CD4-positive, alpha-beta T cell treated with Interleukin-6 for 4 hours (primary cell): ENCODE results near the gene TRPM2.
"Not testable (repeated sequence)": the region's sequence is repeated elsewhere in the genome, so short reads cannot be mapped to it uniquely, and the experiment has no call there.

Experiments
- DNase-seq: peaks from one replicate; pipeline ENCODE4 v3.0.0-alpha.2; 2020; ENCODE audit warnings: mixed read lengths

The TRPM2 gene

GRCh38 chr21:44399955-44400790 is 46.8 kb downstream of the TRPM2 start:
- no peak for DNase-seq

- no peak for DNase-seq
Measured at GRCh38 chr21:44400791-44401385, 47.5 kb downstream of the TRPM2 start.

- no peak for DNase-seq
Measured at GRCh38 chr21:44401386-44402160, 48.2 kb downstream of the TRPM2 start.

GRCh38 chr21:44402323-44403105 is 49.1 kb downstream of the TRPM2 start:
- no peak for DNase-seq

GRCh38 chr21:44403106-44404020 is 49.9 kb downstream of the TRPM2 start:
- DNase-seq, result no peak

- not testable (repeated sequence) for DNase-seq
Measured at GRCh38 chr21:44404482-44404881, 51.1 kb downstream of the TRPM2 start.

GRCh38 chr21:44405091-44405947 is 51.9 kb downstream of the TRPM2 start:
- DNase-seq, result no peak

GRCh38 chr21:44405948-44406872 is 52.8 kb downstream of the TRPM2 start:
- DNase-seq, result no peak

- DNase-seq, result no peak
Measured at GRCh38 chr21:44406953-44407352, 53.5 kb downstream of the TRPM2 start.

GRCh38 chr21:44407493-44407892 is 54.1 kb downstream of the TRPM2 start:
- DNase-seq, result no peak

GRCh38 chr21:44408226-44408625 is 54.8 kb downstream of the TRPM2 start:
- no peak for DNase-seq

- DNase-seq, result no peak
Measured at GRCh38 chr21:44413566-44414290, 60.3 kb downstream of the TRPM2 start.

- DNase-seq, result no peak
Measured at GRCh38 chr21:44414291-44415072, 61.1 kb downstream of the TRPM2 start.

GRCh38 chr21:44415073-44416025 is 61.9 kb downstream of the TRPM2 start:
- no peak for DNase-seq

- no peak for DNase-seq
Measured at GRCh38 chr21:44416193-44416592, 62.8 kb downstream of the TRPM2 start.

- not testable (repeated sequence) for DNase-seq
Measured at GRCh38 chr21:44417621-44418107, 64.2 kb downstream of the TRPM2 start.
